Mammary epithelial cell (primary cell): Measurements from ENCODE around the gene PPP1R26.
"Not testable (repeated sequence)": the region's sequence is repeated elsewhere in the genome, so short reads cannot be mapped to it uniquely, and the experiment has no call there.

Experiments used
- CTCF ChIP-seq, 2 donors: IDR thresholded peaks in 1 of 2; conservative IDR thresholded peaks in 1 of 2; 2 replicates each; pipeline ENCODE4 v1.5.1; 2011 to 2012; ENCODE audit warnings: inconsistent platforms in 2 of 2, low read length in 2 of 2, mild to moderate bottlenecking in 2 of 2, control low read depth in 1 of 2, low read depth in 1 of 2; ENCODE audit not compliant: insufficient read depth in 1 of 2; ENCODE audit errors: extremely low read depth in 1 of 2
- EZH2 ChIP-seq: IDR thresholded peaks from 2 replicates; pipeline ENCODE4 v1.6.1; 2012; ENCODE audit warnings: low read length, inconsistent platforms, borderline replicate concordance

DNA sequence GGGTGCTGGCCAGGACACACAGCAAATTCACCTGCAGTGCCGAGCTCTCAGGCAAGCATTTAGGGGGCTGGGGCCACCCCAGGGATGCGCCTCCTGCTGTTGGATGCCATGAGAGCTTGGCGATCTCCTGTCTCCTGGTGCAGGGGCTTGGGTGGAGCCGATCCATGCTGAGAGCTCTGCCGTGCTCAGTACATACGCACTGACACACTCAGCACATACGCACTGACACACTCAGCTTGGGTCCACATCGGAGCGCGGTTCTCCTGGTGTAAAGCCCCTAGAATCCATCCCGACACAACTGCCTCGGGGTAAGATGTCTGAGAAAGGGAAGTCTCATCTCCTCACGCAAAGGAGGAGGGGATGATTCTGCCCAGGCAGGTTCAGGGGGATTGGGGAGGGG is 56.0 kb downstream of the PPP1R26 start:
- not testable (repeated sequence) for TF ChIP-seq CTCF (conservative IDR thresholded peaks at IDR 0.05 in 1 of 2, IDR thresholded peaks at IDR 0.05 in 1 of 2; ENCODE audit: extremely low read depth in 1 of 2, insufficient read depth in 1 of 2, low read depth in 1 of 2, low read length in 2 of 2); EZH2
